ENCODE data around the gene ATG9B.

ATG9B gene

GRCh38 chr7:151024435-151025056 is at the start of gene ATG9B:
Gene ATG9B (minus strand): TSS chr7:151024494. CDS start chr7:151024423, 71 bp downstream.
- Histone ChIP-seq H3K9ac (ENCODE audit: low read length) (no peak within 1 kb of the TSS), H3K27me3 (ENCODE audit: control insufficient read depth, insufficient read depth, low read length) (peaks cover 14% of the 10 kb centered on the region), H3K4me3 (ENCODE audit: low read depth, low read length) (no peak within 1 kb of the TSS), H3K27ac (ENCODE audit: low read depth, low read length) (no peak within 1 kb of the TSS), H3K36me3 (ENCODE audit: control insufficient read depth, insufficient read depth, low read length) (no peaks in the 10 kb centered on the region), H3K4me1 (ENCODE audit: control insufficient read depth, insufficient read depth, low read length) (peaks cover 33% of the 10 kb centered on the region), H3K9me3 (ENCODE audit: control insufficient read depth, insufficient read depth, low read depth, low read length) (no peaks in the 10 kb centered on the region)

- no peaks in the 10 kb centered on the region for H3K27me3 ChIP-seq (ENCODE audit: control insufficient read depth, insufficient read depth, low read length)
- no peak overlapping the region for H3K9ac ChIP-seq (ENCODE audit: low read length)
- no peak overlapping the region for H3K4me3 ChIP-seq (ENCODE audit: low read depth, low read length)
- no peak overlapping the region for H3K27ac ChIP-seq (ENCODE audit: low read depth, low read length)
- H3K4me1 ChIP-seq (ENCODE audit: control insufficient read depth, insufficient read depth, low read length), result peaks cover 33% of the 10 kb centered on the region
- H3K9me3 ChIP-seq (ENCODE audit: control insufficient read depth, insufficient read depth, low read depth, low read length), result no peaks in the 10 kb centered on the region
- H3K36me3 ChIP-seq (ENCODE audit: control insufficient read depth, insufficient read depth, low read length), result peaks cover 64% of the 10 kb centered on the region
Observed at GRCh38 chr7:151073990-151074389, 49.7 kb upstream of the ATG9B start.

GRCh38 chr7:151071032-151071866 is 47.0 kb upstream of the ATG9B start:
- Histone ChIP-seq H3K36me3 (ENCODE audit: control insufficient read depth, insufficient read depth, low read length) (peaks cover 87% of the 10 kb centered on the region), H3K27me3 (ENCODE audit: control insufficient read depth, insufficient read depth, low read length) (no peaks in the 10 kb centered on the region), H3K9ac (ENCODE audit: low read length) (no peak overlapping the region), H3K27ac (ENCODE audit: low read depth, low read length) (no peak overlapping the region), H3K4me3 (ENCODE audit: low read depth, low read length) (no peak overlapping the region), H3K4me1 (ENCODE audit: control insufficient read depth, insufficient read depth, low read length) (peaks cover 15% of the 10 kb centered on the region), H3K9me3 (ENCODE audit: control insufficient read depth, insufficient read depth, low read depth, low read length) (no peaks in the 10 kb centered on the region)

GRCh38 chr7:151070574-151070960 is 46.3 kb upstream of the ATG9B start:
- Histone ChIP-seq H3K4me3 (ENCODE audit: low read depth, low read length) (no peak overlapping the region), H3K4me1 (ENCODE audit: control insufficient read depth, insufficient read depth, low read length) (peaks cover 9% of the 10 kb centered on the region), H3K27me3 (ENCODE audit: control insufficient read depth, insufficient read depth, low read length) (no peaks in the 10 kb centered on the region), H3K9me3 (ENCODE audit: control insufficient read depth, insufficient read depth, low read depth, low read length) (no peaks in the 10 kb centered on the region), H3K36me3 (ENCODE audit: control insufficient read depth, insufficient read depth, low read length) (peaks cover 85% of the 10 kb centered on the region), H3K9ac (ENCODE audit: low read length) (no peak overlapping the region), H3K27ac (ENCODE audit: low read depth, low read length) (no peak overlapping the region)

- Histone ChIP-seq H3K27ac (ENCODE audit: low read depth, low read length) (no peak overlapping the region), H3K9ac (ENCODE audit: low read length) (no peak overlapping the region), H3K27me3 (ENCODE audit: control insufficient read depth, insufficient read depth, low read length) (no peaks in the 10 kb centered on the region), H3K4me1 (ENCODE audit: control insufficient read depth, insufficient read depth, low read length) (peaks cover 8% of the 10 kb centered on the region), H3K4me3 (ENCODE audit: low read depth, low read length) (no peak overlapping the region), H3K36me3 (ENCODE audit: control insufficient read depth, insufficient read depth, low read length) (peaks cover 85% of the 10 kb centered on the region), H3K9me3 (ENCODE audit: control insufficient read depth, insufficient read depth, low read depth, low read length) (no peaks in the 10 kb centered on the region)
Observed at GRCh38 chr7:151069841-151070573, 45.7 kb upstream of the ATG9B start.

GRCh38 chr7:151068069-151068773 is 43.9 kb upstream of the ATG9B start:
- Histone ChIP-seq H3K27me3 (ENCODE audit: control insufficient read depth, insufficient read depth, low read length) (no peaks in the 10 kb centered on the region), H3K36me3 (ENCODE audit: control insufficient read depth, insufficient read depth, low read length) (peaks cover 78% of the 10 kb centered on the region), H3K4me1 (ENCODE audit: control insufficient read depth, insufficient read depth, low read length) (peaks cover 12% of the 10 kb centered on the region), H3K27ac (ENCODE audit: low read depth, low read length) (peak overlapping the region; percentile 55; the same call in 1 of the 2 replicates), H3K9ac (ENCODE audit: low read length) (peak overlapping the region; percentile 52), H3K4me3 (ENCODE audit: low read depth, low read length) (no peak overlapping the region), H3K9me3 (ENCODE audit: control insufficient read depth, insufficient read depth, low read depth, low read length) (no peaks in the 10 kb centered on the region)

GRCh38 chr7:151066273-151066974 is 42.1 kb upstream of the ATG9B start:
- no peaks in the 10 kb centered on the region for H3K9me3 ChIP-seq (ENCODE audit: control insufficient read depth, insufficient read depth, low read depth, low read length)
- H3K27me3 ChIP-seq (ENCODE audit: control insufficient read depth, insufficient read depth, low read length), result no peaks in the 10 kb centered on the region
- H3K4me3 ChIP-seq (ENCODE audit: low read depth, low read length), result no peak overlapping the region
- peaks cover 23% of the 10 kb centered on the region for H3K4me1 ChIP-seq (ENCODE audit: control insufficient read depth, insufficient read depth, low read length)
- no peak overlapping the region for H3K9ac ChIP-seq (ENCODE audit: low read length)
- H3K36me3 ChIP-seq (ENCODE audit: control insufficient read depth, insufficient read depth, low read length), result peaks cover 66% of the 10 kb centered on the region
- no peak overlapping the region for H3K27ac ChIP-seq (ENCODE audit: low read depth, low read length)

GRCh38 chr7:151065516-151065915 is 41.2 kb upstream of the ATG9B start:
- Histone ChIP-seq H3K36me3 (ENCODE audit: control insufficient read depth, insufficient read depth, low read length) (peaks cover 57% of the 10 kb centered on the region), H3K27ac (ENCODE audit: low read depth, low read length) (no peak overlapping the region)

GRCh38 chr7:151064993-151065392 is 40.7 kb upstream of the ATG9B start:
- Histone ChIP-seq H3K9ac (ENCODE audit: low read length) (no peak overlapping the region), H3K27me3 (ENCODE audit: control insufficient read depth, insufficient read depth, low read length) (no peaks in the 10 kb centered on the region), H3K36me3 (ENCODE audit: control insufficient read depth, insufficient read depth, low read length) (peaks cover 52% of the 10 kb centered on the region), H3K9me3 (ENCODE audit: control insufficient read depth, insufficient read depth, low read depth, low read length) (no peaks in the 10 kb centered on the region), H3K27ac (ENCODE audit: low read depth, low read length) (no peak overlapping the region), H3K4me1 (ENCODE audit: control insufficient read depth, insufficient read depth, low read length) (peaks cover 33% of the 10 kb centered on the region), H3K4me3 (ENCODE audit: low read depth, low read length) (no peak overlapping the region)

More at GRCh38 chr7:151065516-151065915, 41.2 kb upstream of the ATG9B start:
- H3K4me1 ChIP-seq (ENCODE audit: control insufficient read depth, insufficient read depth, low read length), result peaks cover 31% of the 10 kb centered on the region
- H3K9me3 ChIP-seq (ENCODE audit: control insufficient read depth, insufficient read depth, low read depth, low read length), result no peaks in the 10 kb centered on the region
- no peak overlapping the region for H3K4me3 ChIP-seq (ENCODE audit: low read depth, low read length)
- H3K9ac ChIP-seq (ENCODE audit: low read length), result no peak overlapping the region
- no peaks in the 10 kb centered on the region for H3K27me3 ChIP-seq (ENCODE audit: control insufficient read depth, insufficient read depth, low read length)

GRCh38 chr7:151064454-151064853 is 40.2 kb upstream of the ATG9B start:
- peaks cover 47% of the 10 kb centered on the region for H3K36me3 ChIP-seq (ENCODE audit: control insufficient read depth, insufficient read depth, low read length)
- H3K9me3 ChIP-seq (ENCODE audit: control insufficient read depth, insufficient read depth, low read depth, low read length), result no peaks in the 10 kb centered on the region
- no peaks in the 10 kb centered on the region for H3K27me3 ChIP-seq (ENCODE audit: control insufficient read depth, insufficient read depth, low read length)
- H3K27ac ChIP-seq (ENCODE audit: low read depth, low read length), result no peak overlapping the region
- no peak overlapping the region for H3K4me3 ChIP-seq (ENCODE audit: low read depth, low read length)
- peaks cover 33% of the 10 kb centered on the region for H3K4me1 ChIP-seq (ENCODE audit: control insufficient read depth, insufficient read depth, low read length)
- H3K9ac ChIP-seq (ENCODE audit: low read length), result no peak overlapping the region

Measured in HUES6 (cell line).